Neural cell (in vitro differentiated cells): ENCODE results near the gene MCRIP1.

Experiments used
- EP300 ChIP-seq: fragments of 450-650 bp; conservative IDR thresholded peaks from 2 replicates; pipeline ENCODE4 v1.6.1; 2014; ENCODE audit warnings: antibody characterized with exemption, mild to moderate bottlenecking, moderate library complexity; ENCODE audit not compliant: poor library complexity, severe bottlenecking
- EZH2 ChIP-seq: fragments of 200-600, 300-800 bp; shearing (Covaris generic), sonication (generic); IDR thresholded peaks from 2 replicates; pipeline ENCODE4 v1.6.1; 2014; ENCODE audit warnings: antibody characterized with exemption, low read length, borderline replicate concordance, mild to moderate bottlenecking; ENCODE audit not compliant: insufficient read depth, poor library complexity, severe bottlenecking
- MXI1 ChIP-seq: fragments of 450-650 bp; conservative IDR thresholded peaks from 2 replicates; pipeline ENCODE4 v1.6.1; 2014; ENCODE audit warnings: antibody characterized with exemption, mild to moderate bottlenecking; ENCODE audit not compliant: poor library complexity, severe bottlenecking
- POLR2AphosphoS5 ChIP-seq: IDR thresholded peaks from 2 replicates; pipeline ENCODE4 v1.6.1; 2012
- RAD21 ChIP-seq: fragments of 450-650 bp; conservative IDR thresholded peaks from 2 replicates; pipeline ENCODE4 v1.6.1; 2014; ENCODE audit warnings: antibody characterized with exemption, mild to moderate bottlenecking, moderate library complexity
- SMC3 ChIP-seq: fragments of 450-650 bp; conservative IDR thresholded peaks from 2 replicates; pipeline ENCODE4 v1.6.1; 2014; ENCODE audit warnings: antibody characterized with exemption, mild to moderate bottlenecking, moderate library complexity; ENCODE audit not compliant: poor library complexity
- TAF1 ChIP-seq: IDR thresholded peaks from 2 replicates; pipeline ENCODE4 v1.6.1; 2012; ENCODE audit warnings: low read depth
- TF ChIP-seq, protein P1 (sequence below): fragments of 450-650 bp; IDR thresholded peaks from 2 replicates; pipeline ENCODE4 v1.5.1; 2014; ENCODE audit warnings: antibody characterized with exemption, mild to moderate bottlenecking, moderate library complexity; ENCODE audit not compliant: poor library complexity, severe bottlenecking
- TF ChIP-seq, protein P2 (sequence below): IDR thresholded peaks from 2 replicates; pipeline ENCODE4 v1.6.1; 2012; ENCODE audit warnings: borderline replicate concordance

DNA sequence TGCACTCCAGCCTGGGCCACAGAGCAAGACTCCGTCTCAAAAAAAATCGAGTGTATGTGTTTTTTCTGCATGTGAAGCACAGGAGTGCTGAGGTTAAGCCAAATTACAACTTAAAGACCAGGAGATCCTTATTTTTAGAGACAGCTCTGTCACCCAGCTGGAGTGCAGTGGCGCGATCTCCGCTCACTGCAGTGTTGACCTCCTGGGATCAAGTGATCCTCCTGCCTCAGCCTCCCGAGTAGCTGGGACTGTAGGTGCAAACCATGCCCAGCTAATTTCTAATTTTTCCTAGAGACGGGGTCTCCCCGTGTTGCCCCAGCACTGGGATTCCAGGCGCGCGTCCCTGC lies 9.3 kb upstream of the MCRIP1 start:
- TF ChIP-seq TAF1 (no peak), RAD21 (no peak), EP300 (no peak), POLR2AphosphoS5 (no peak), EZH2 (no peak), MXI1 (no peak), SMC3 (no peak)
- TF ChIP-seq, protein P1, sequence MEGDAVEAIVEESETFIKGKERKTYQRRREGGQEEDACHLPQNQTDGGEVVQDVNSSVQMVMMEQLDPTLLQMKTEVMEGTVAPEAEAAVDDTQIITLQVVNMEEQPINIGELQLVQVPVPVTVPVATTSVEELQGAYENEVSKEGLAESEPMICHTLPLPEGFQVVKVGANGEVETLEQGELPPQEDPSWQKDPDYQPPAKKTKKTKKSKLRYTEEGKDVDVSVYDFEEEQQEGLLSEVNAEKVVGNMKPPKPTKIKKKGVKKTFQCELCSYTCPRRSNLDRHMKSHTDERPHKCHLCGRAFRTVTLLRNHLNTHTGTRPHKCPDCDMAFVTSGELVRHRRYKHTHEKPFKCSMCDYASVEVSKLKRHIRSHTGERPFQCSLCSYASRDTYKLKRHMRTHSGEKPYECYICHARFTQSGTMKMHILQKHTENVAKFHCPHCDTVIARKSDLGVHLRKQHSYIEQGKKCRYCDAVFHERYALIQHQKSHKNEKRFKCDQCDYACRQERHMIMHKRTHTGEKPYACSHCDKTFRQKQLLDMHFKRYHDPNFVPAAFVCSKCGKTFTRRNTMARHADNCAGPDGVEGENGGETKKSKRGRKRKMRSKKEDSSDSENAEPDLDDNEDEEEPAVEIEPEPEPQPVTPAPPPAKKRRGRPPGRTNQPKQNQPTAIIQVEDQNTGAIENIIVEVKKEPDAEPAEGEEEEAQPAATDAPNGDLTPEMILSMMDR: no peak
- TF ChIP-seq, protein P2, sequence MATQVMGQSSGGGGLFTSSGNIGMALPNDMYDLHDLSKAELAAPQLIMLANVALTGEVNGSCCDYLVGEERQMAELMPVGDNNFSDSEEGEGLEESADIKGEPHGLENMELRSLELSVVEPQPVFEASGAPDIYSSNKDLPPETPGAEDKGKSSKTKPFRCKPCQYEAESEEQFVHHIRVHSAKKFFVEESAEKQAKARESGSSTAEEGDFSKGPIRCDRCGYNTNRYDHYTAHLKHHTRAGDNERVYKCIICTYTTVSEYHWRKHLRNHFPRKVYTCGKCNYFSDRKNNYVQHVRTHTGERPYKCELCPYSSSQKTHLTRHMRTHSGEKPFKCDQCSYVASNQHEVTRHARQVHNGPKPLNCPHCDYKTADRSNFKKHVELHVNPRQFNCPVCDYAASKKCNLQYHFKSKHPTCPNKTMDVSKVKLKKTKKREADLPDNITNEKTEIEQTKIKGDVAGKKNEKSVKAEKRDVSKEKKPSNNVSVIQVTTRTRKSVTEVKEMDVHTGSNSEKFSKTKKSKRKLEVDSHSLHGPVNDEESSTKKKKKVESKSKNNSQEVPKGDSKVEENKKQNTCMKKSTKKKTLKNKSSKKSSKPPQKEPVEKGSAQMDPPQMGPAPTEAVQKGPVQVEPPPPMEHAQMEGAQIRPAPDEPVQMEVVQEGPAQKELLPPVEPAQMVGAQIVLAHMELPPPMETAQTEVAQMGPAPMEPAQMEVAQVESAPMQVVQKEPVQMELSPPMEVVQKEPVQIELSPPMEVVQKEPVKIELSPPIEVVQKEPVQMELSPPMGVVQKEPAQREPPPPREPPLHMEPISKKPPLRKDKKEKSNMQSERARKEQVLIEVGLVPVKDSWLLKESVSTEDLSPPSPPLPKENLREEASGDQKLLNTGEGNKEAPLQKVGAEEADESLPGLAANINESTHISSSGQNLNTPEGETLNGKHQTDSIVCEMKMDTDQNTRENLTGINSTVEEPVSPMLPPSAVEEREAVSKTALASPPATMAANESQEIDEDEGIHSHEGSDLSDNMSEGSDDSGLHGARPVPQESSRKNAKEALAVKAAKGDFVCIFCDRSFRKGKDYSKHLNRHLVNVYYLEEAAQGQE: no peak
